GM19099 (cell line): ENCODE data around the gene OGFOD3.

ENCODE experiments used
- POLR2A ChIP-seq: IDR thresholded peaks from 3 replicates; pipeline ENCODE4 v1.6.1; 2011; ENCODE audit warnings: low read depth; ENCODE audit not compliant: insufficient read length; ENCODE audit errors: extremely low read depth

Gene OGFOD3

GRCh38 chr17:82418001-82418986, at the start of gene OGFOD3, which contains the start of gene HEXD:
Gene OGFOD3, minus strand, starts transcription at chr17:82418586. Its CDS starts 101 bp downstream, at chr17:82418485.
Gene HEXD, plus strand, starts transcription at chr17:82418347. Its CDS starts 1,453 bp downstream, at chr17:82419800.
- TF ChIP-seq POLR2A, result peak; percentile 86

GRCh38 chr17:82465023-82465603, 46.7 kb upstream of the OGFOD3 start:
- no peak for TF ChIP-seq POLR2A

GRCh38 chr17:82464567-82464929, 46.2 kb upstream of the OGFOD3 start:
- no peak for TF ChIP-seq POLR2A

- no peak for TF ChIP-seq POLR2A
These were observed 45.7 kb upstream of the OGFOD3 start for GRCh38 chr17:82463925-82464566.

GRCh38 chr17:82463391-82463790, 45.0 kb upstream of the OGFOD3 start:
- TF ChIP-seq POLR2A, result no peak

GRCh38 chr17:82461827-82462524, 43.6 kb upstream of the OGFOD3 start:
- TF ChIP-seq POLR2A, result no peak

GRCh38 chr17:82458885-82459424, 40.6 kb upstream of the OGFOD3 start:
- TF ChIP-seq POLR2A, result no peak

- peak; percentile 97 for TF ChIP-seq POLR2A
These were observed 39.9 kb upstream of the OGFOD3 start, which contains the start of gene NARF for GRCh38 chr17:82458179-82458884. Gene NARF, plus strand, starts transcription at chr17:82458741. Its CDS starts 63 bp downstream, at chr17:82458804.

- no peak for TF ChIP-seq POLR2A
These were observed 39.5 kb upstream of the OGFOD3 start for GRCh38 chr17:82457929-82458178.

GRCh38 chr17:82457073-82457928, 38.9 kb upstream of the OGFOD3 start:
- TF ChIP-seq POLR2A, result no peak

- TF ChIP-seq POLR2A, result no peak
These were observed 33.8 kb upstream of the OGFOD3 start for GRCh38 chr17:82452162-82452561.

- peak; percentile 95 for TF ChIP-seq POLR2A
These were observed 32.1 kb upstream of the OGFOD3 start, which contains the start of gene CYBC1 for GRCh38 chr17:82450357-82451106. Gene CYBC1, minus strand, starts transcription at chr17:82450752. Its CDS starts 1,498 bp downstream, at chr17:82449254.

- no peak for TF ChIP-seq POLR2A
These were observed 31.5 kb upstream of the OGFOD3 start for GRCh38 chr17:82449883-82450356.
